A549 (cell line): ENCODE data around the gene PRRG1. TPM values are rescaled to one million over a fixed set of nuclear protein-coding genes. Genes with fewer than 3 reads are reported as not detected.

Experiments used
- ATAC-seq, 2 experiments: fragments of 200-7000 bp in 1 of 2; fragments of >200 bp in 1 of 2; cut with Nextera tagmentation in 1 of 2; cut with Tn5 transposase in 1 of 2; 3 replicates each; pipeline versions ENCODE4 v1.8.0 to v1.9.1; 2018 to 2020; ENCODE audit warnings: mild to moderate bottlenecking in 1 of 2, moderate library complexity in 1 of 2
- CTCF ChIA-PET: fragments of 300-600 bp; sonication (Branson Sonifier 250); formaldehyde crosslinking; extraction: SDS; loops from one replicate; lab custom pipeline; 2021; ENCODE audit warnings: antibody characterized with exemption, inconsistent platforms; lab: Yijun Ruan, JAX
- POLR2A ChIA-PET: fragments of 350-600 bp; formaldehyde crosslinking; extraction: SDS; loops from one replicate; lab custom pipeline; 2021; ENCODE audit warnings: antibody characterized with exemption, inconsistent platforms; lab: Yijun Ruan, JAX
- DNase-seq, 2 experiments: peaks; one replicate each; pipeline versions ENCODE4 v3.0.0 to v3.0.0-alpha.2; 2011 to 2016; ENCODE audit warnings: low read depth in 1 of 2, low spot score in 1 of 2
- FAIRE-seq: peaks from 2 replicates; lab custom pipeline; 2011; peaks lifted over from hg19 to GRCh38; lab: Jason Lieb, UNC
- H3K27ac ChIP-seq, 2 experiments: fragments of >200 bp; sonication (Bioruptor Twin); formaldehyde crosslinking; 3 replicates each; pipeline ENCODE4 v1.5.1; 2016 to 2017
- H3K4me1 ChIP-seq: fragments of >200 bp; sonication (Bioruptor Twin); formaldehyde crosslinking; 3 replicates; pipeline ENCODE4 v1.6.1; 2016
- H3K4me2 ChIP-seq: fragments of >200 bp; sonication (Bioruptor Twin); formaldehyde crosslinking; 3 replicates; pipeline ENCODE4 v1.6.1; 2016
- H3K4me3 ChIP-seq: fragments of >200 bp; sonication (Bioruptor Twin); formaldehyde crosslinking; 3 replicates; pipeline ENCODE4 v1.5.1; 2016
- H3K9me3 ChIP-seq: fragments of >200 bp; sonication (Bioruptor Twin); formaldehyde crosslinking; 3 replicates; pipeline ENCODE4 v1.6.1; 2016
- CBX8 ChIP-seq: fragments of 200-600 bp; sonication (generic); IDR thresholded peaks from 2 replicates; pipeline ENCODE4 v1.6.1; 2016
- CEBPB ChIP-seq, 2 experiments: fragments of >200 bp in 1 of 2; sonication (Bioruptor Twin) in 1 of 2; formaldehyde crosslinking in 1 of 2; IDR thresholded peaks; 2 replicates each; pipeline ENCODE4 v1.6.1; 2012 to 2016
- CHD4 ChIP-seq: fragments of 200-600 bp; sonication (generic); IDR thresholded peaks from 2 replicates; pipeline ENCODE4 v1.6.1; 2016; ENCODE audit warnings: antibody characterized with exemption, mild to moderate bottlenecking, borderline replicate concordance
- EP300 ChIP-seq, 2 experiments: fragments of >200 bp; sonication (Bioruptor Twin); formaldehyde crosslinking; IDR thresholded peaks; 2 replicates in 1 of 2; 3 replicates in 1 of 2; pipeline ENCODE4 v1.6.1; 2016 to 2017
- ESRRA ChIP-seq: fragments of 150-350 bp; IDR thresholded peaks from 2 replicates; pipeline ENCODE4 v1.6.1; 2014; ENCODE audit warnings: mild to moderate bottlenecking, low read length, borderline replicate concordance
- FOSB ChIP-seq: fragments of 250-450 bp; sonication (Bioruptor Pico); IDR thresholded peaks from 2 replicates; pipeline ENCODE4 v1.5.0; 2020; ENCODE audit warnings: mild to moderate bottlenecking, moderate library complexity
- FOXS1 ChIP-seq: fragments of 250-450 bp; sonication (Bioruptor Pico); IDR thresholded peaks from 2 replicates; pipeline ENCODE4 v1.5.0; 2020; ENCODE audit warnings: mild to moderate bottlenecking, moderate library complexity
- GATA3 ChIP-seq: IDR thresholded peaks from 2 replicates; pipeline ENCODE4 v1.6.1; 2012; ENCODE audit warnings: borderline replicate concordance
- HOXA7 ChIP-seq: fragments of 250-450 bp; sonication (Bioruptor Pico); IDR thresholded peaks from 2 replicates; pipeline ENCODE4 v1.5.0; 2020; ENCODE audit warnings: mild to moderate bottlenecking, moderate library complexity
- HOXB13 ChIP-seq: fragments of 250-450 bp; sonication (Bioruptor Pico); IDR thresholded peaks from 2 replicates; pipeline ENCODE4 v1.5.0; 2020; ENCODE audit warnings: low read depth, mild to moderate bottlenecking, moderate library complexity
- KDM1A ChIP-seq: fragments of 200-600 bp; sonication (generic); IDR thresholded peaks from 2 replicates; pipeline ENCODE4 v1.6.1; 2016; ENCODE audit warnings: low read depth, mild to moderate bottlenecking
- MAFK ChIP-seq: fragments of 450-650 bp; IDR thresholded peaks from 2 replicates; pipeline ENCODE4 v1.6.1; 2014; ENCODE audit not compliant: partially characterized antibody
- NFE2L2 ChIP-seq: fragments of 150-350 bp; conservative IDR thresholded peaks from 2 replicates; pipeline ENCODE4 v1.6.1; 2014; ENCODE audit warnings: low read length
- NPAS2 ChIP-seq: fragments of 250-450 bp; sonication (Bioruptor Pico); IDR thresholded peaks from 2 replicates; pipeline ENCODE4 v1.8.0; 2022; ENCODE audit warnings: mild to moderate bottlenecking, moderate library complexity, borderline replicate concordance
- NR3C1 ChIP-seq: fragments of >200 bp; sonication (Bioruptor Twin); formaldehyde crosslinking; IDR thresholded peaks from 3 replicates; pipeline ENCODE4 v1.6.1; 2017
- PHF8 ChIP-seq: fragments of 200-600 bp; sonication (generic); IDR thresholded peaks from 2 replicates; pipeline ENCODE4 v1.6.1; 2016; ENCODE audit warnings: low read depth, mild to moderate bottlenecking, antibody characterized with exemption, moderate library complexity, borderline replicate concordance
- POLR2AphosphoS2 ChIP-seq: conservative IDR thresholded peaks from 2 replicates; pipeline ENCODE4 v1.6.1; 2012; ENCODE audit warnings: low read length, improper control_type of control experiment, inconsistent platforms
- RARB ChIP-seq: fragments of 250-450 bp; sonication (Bioruptor Pico); IDR thresholded peaks from 2 replicates; pipeline ENCODE4 v1.8.0; 2021; ENCODE audit warnings: mild to moderate bottlenecking, moderate library complexity
- RCOR1 ChIP-seq: fragments of 150-350 bp; IDR thresholded peaks from 2 replicates; pipeline ENCODE4 v1.6.1; 2014; ENCODE audit warnings: antibody characterized with exemption, low read length, low read depth
- RFX5 ChIP-seq: fragments of 450-650 bp; IDR thresholded peaks from 2 replicates; pipeline ENCODE4 v1.7.1; 2014; ENCODE audit warnings: antibody characterized with exemption, mild to moderate bottlenecking, moderate library complexity
- SMC3 ChIP-seq: fragments of >200 bp; sonication (Bioruptor Twin); formaldehyde crosslinking; IDR thresholded peaks from 3 replicates; pipeline ENCODE4 v1.6.1; 2018; ENCODE audit warnings: inconsistent platforms
- TFCP2L1 ChIP-seq: fragments of 250-450 bp; sonication (Bioruptor Pico); IDR thresholded peaks from 2 replicates; pipeline ENCODE4 v1.5.0; 2021; ENCODE audit warnings: mild to moderate bottlenecking
- TP53 ChIP-seq: fragments of 250-450 bp; sonication (Bioruptor Pico); IDR thresholded peaks from 2 replicates; pipeline ENCODE4 v1.5.0; 2021; ENCODE audit warnings: mild to moderate bottlenecking, moderate library complexity
- ZNF302 ChIP-seq: fragments of 250-450 bp; sonication (Bioruptor Pico); IDR thresholded peaks from 2 replicates; pipeline ENCODE4 v1.9.0; 2021; ENCODE audit warnings: inconsistent platforms, mild to moderate bottlenecking, moderate library complexity
- WGBS: methylation state at CpG from one replicate; pipeline ENCODE4 v1.1.6; 2017; ENCODE audit errors: missing lambda C conversion rate; 5-methylcytosine and 5-hydroxymethylcytosine counted together
- polyA plus RNA-seq, 4 experiments: library from polyadenylated mRNA; depleted of rRNA in 3 of 4; stranded (reverse); fragments of >200 nt; fragmentation: RNase III in 1 of 4; extraction: RNeasy Plus Mini Kit Qiagen cat#74134 plus additional on column Dnase treatment in 1 of 4; gene quantifications; 2 replicates in 3 of 4; 3 replicates in 1 of 4; pipeline ENCODE4 v1.2.3, GENCODE V29; 2011 to 2017
- TF ChIP-seq, protein P1 (sequence below): fragments of >200 bp; sonication (Bioruptor Twin); formaldehyde crosslinking; IDR thresholded peaks from 3 replicates; pipeline ENCODE4 v1.5.1; 2016
- TF ChIP-seq, protein P2 (sequence below): fragments of 450-650 bp; IDR thresholded peaks from 2 replicates; pipeline ENCODE4 v1.6.1; 2014; ENCODE audit warnings: antibody characterized with exemption
- TF ChIP-seq, protein P3 (sequence below): fragments of >200 bp; sonication (Bioruptor Twin); formaldehyde crosslinking; IDR thresholded peaks from 3 replicates; pipeline ENCODE4 v1.6.1; 2016
- TF ChIP-seq, protein P4 (sequence below): IDR thresholded peaks from 2 replicates; pipeline ENCODE4 v1.6.1; 2012; ENCODE audit warnings: low read depth, borderline replicate concordance
- TF ChIP-seq, protein P5 (sequence below): fragments of 250-450 bp; sonication (Bioruptor Pico); IDR thresholded peaks from 2 replicates; pipeline ENCODE4 v1.5.0; 2021; ENCODE audit warnings: mild to moderate bottlenecking, moderate library complexity, borderline replicate concordance
- TF ChIP-seq, protein P6 (sequence below): fragments of 150-350 bp; IDR thresholded peaks from 2 replicates; pipeline ENCODE4 v1.6.1; 2014; ENCODE audit warnings: low read depth, mild to moderate bottlenecking, low read length

Gene PRRG1
- polyA plus RNA-seq, 2 of the 4 experiments (the other 2 are of a cell fraction): 5.0 to 15.9 TPM

DNA sequence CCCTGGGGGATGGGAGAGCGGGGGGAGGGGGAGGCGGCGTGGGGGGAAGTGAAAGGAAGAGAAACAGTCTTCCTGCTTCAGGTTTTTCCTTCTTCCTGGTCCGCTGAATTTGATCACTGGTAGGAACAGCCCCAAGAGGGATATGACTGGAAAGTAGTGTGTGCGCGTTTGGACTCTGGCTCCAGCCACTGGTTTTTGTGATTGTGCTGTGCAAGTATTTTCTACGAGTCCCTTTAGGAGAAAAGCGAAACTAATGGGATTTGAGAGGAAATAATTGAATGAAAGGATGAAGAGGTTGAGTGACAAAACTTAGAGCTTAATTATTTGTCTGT, 836 bp downstream of the PRRG1 start:
- peak overlapping the region; percentile 82 to 88 for H3K27ac ChIP-seq
- H3K4me2 ChIP-seq: peak overlapping the region; percentile 89
- H3K4me1 ChIP-seq: peaks cover 4% of the 10 kb centered on the region; the same call in 1 of the 3 replicates
- POLR2A ChIA-PET: no interaction called here
- CTCF ChIA-PET: interaction anchor here (0.6 kb wide), 1 partner anchor 385 kb away, joined by 4 read pairs; no protein-coding TSS in a partner anchor
- no peaks in the 10 kb centered on the region for H3K9me3 ChIP-seq
- WGBS: 1% methylated on average over 5 of the region's 8 CpGs
- TF ChIP-seq HOXA7 (CRISPR knock-in tag) (no peak), GATA3 (no peak), POLR2AphosphoS2 (no peak), TP53 (CRISPR knock-in tag) (no peak), RARB (CRISPR knock-in tag) (no peak)
- TF ChIP-seq, all 56 proteins: peak for 0
- H3K4me3 ChIP-seq: peak overlapping the region; percentile 97
- ATAC-seq: peak in 1 of 2 experiments; percentile 58; a peak in 3 of 6 replicates
- DNase-seq: peak; percentile 4 to 14
- no peak for FAIRE-seq

DNA sequence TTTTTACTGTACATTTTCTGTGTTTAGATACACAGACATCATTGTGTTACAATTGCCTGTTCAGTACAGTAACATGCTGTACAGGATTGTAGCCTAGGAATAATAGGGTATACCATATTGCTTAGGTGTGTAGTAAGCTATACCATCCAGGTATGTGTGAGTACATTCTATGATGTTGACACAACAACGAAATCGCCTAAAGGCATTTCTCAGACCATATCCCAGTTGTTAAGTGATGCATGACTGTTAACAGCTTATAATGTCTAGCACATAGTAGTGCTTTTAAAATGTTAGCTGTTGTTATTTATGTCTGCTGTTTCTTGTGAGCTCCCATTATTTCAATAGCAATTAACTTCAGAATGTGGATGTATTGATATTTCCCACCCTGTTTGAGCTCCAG, 4.5 kb downstream of the PRRG1 start:
- FAIRE-seq: no peak
- ChIA-PET POLR2A (no interaction called here), CTCF (no interaction called here)

DNA sequence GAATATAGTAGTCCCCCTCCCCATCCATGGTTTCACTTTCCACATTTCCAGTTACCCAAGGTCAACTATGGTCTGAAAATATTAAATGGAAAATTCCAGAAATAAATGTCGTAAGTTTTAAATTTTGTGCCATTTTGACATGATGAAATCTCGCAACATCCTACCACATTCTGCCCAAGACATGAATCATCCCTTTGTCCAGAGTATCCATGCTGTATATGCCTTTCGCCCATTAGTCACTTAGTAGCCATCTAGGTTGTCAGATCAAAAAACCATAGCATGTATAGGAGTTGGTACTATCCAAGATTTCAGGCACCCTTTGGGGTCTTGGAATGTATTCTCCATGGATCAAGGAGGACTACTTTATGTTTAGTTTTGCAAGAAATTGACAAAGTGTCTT, 8.3 kb downstream of the PRRG1 start:
- ChIA-PET POLR2A (no interaction called here), CTCF (no interaction called here)
- Histone ChIP-seq H3K27ac (no peak overlapping the region), H3K9me3 (no peaks in the 10 kb centered on the region), H3K4me1 (no peaks in the 10 kb centered on the region), H3K4me3 (no peak overlapping the region), H3K4me2 (no peak overlapping the region)
- ATAC-seq (no peak), DNase-seq (no peak), FAIRE-seq (no peak)
- 93% methylated on average over 3 of the region's 3 CpGs for WGBS
- no peak for TF ChIP-seq NFE2L2
- no peak for TF ChIP-seq SMC3
- no peak for TF ChIP-seq HOXA7 (CRISPR knock-in tag)
- TF ChIP-seq, protein P1, sequence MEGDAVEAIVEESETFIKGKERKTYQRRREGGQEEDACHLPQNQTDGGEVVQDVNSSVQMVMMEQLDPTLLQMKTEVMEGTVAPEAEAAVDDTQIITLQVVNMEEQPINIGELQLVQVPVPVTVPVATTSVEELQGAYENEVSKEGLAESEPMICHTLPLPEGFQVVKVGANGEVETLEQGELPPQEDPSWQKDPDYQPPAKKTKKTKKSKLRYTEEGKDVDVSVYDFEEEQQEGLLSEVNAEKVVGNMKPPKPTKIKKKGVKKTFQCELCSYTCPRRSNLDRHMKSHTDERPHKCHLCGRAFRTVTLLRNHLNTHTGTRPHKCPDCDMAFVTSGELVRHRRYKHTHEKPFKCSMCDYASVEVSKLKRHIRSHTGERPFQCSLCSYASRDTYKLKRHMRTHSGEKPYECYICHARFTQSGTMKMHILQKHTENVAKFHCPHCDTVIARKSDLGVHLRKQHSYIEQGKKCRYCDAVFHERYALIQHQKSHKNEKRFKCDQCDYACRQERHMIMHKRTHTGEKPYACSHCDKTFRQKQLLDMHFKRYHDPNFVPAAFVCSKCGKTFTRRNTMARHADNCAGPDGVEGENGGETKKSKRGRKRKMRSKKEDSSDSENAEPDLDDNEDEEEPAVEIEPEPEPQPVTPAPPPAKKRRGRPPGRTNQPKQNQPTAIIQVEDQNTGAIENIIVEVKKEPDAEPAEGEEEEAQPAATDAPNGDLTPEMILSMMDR: no peak
- TF ChIP-seq, protein P2, sequence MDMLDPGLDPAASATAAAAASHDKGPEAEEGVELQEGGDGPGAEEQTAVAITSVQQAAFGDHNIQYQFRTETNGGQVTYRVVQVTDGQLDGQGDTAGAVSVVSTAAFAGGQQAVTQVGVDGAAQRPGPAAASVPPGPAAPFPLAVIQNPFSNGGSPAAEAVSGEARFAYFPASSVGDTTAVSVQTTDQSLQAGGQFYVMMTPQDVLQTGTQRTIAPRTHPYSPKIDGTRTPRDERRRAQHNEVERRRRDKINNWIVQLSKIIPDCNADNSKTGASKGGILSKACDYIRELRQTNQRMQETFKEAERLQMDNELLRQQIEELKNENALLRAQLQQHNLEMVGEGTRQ: no peak
- TF ChIP-seq NR3C1: no peak
- no peak for TF ChIP-seq PHF8
- TF ChIP-seq, protein P3, sequence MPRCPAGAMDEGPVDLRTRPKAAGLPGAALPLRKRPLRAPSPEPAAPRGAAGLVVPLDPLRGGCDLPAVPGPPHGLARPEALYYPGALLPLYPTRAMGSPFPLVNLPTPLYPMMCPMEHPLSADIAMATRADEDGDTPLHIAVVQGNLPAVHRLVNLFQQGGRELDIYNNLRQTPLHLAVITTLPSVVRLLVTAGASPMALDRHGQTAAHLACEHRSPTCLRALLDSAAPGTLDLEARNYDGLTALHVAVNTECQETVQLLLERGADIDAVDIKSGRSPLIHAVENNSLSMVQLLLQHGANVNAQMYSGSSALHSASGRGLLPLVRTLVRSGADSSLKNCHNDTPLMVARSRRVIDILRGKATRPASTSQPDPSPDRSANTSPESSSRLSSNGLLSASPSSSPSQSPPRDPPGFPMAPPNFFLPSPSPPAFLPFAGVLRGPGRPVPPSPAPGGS: no peak

More for the DNA sequence above, 4.5 kb downstream of the PRRG1 start:
- no peak overlapping the region for H3K4me2 ChIP-seq
- H3K9me3 ChIP-seq: no peaks in the 10 kb centered on the region
- no peak overlapping the region for H3K4me3 ChIP-seq
- TF ChIP-seq, protein P1: no peak
- TF ChIP-seq ZNF302 (no peak), RFX5 (no peak), FOXS1 (no peak), CEBPB (IDR thresholded peaks at IDR 0.05) (no peak), NPAS2 (CRISPR knock-in tag) (no peak), ESRRA (no peak), HOXB13 (no peak), CHD4 (no peak), FOSB (CRISPR knock-in tag) (no peak), TFCP2L1 (no peak), CBX8 (no peak), SMC3 (no peak), RCOR1 (no peak), KDM1A (no peak), EP300 (IDR thresholded peaks at IDR 0.05) (no peak), MAFK (no peak)
- TF ChIP-seq, protein P4, sequence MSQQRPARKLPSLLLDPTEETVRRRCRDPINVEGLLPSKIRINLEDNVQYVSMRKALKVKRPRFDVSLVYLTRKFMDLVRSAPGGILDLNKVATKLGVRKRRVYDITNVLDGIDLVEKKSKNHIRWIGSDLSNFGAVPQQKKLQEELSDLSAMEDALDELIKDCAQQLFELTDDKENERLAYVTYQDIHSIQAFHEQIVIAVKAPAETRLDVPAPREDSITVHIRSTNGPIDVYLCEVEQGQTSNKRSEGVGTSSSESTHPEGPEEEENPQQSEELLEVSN: no peak
- TF ChIP-seq, protein P5, sequence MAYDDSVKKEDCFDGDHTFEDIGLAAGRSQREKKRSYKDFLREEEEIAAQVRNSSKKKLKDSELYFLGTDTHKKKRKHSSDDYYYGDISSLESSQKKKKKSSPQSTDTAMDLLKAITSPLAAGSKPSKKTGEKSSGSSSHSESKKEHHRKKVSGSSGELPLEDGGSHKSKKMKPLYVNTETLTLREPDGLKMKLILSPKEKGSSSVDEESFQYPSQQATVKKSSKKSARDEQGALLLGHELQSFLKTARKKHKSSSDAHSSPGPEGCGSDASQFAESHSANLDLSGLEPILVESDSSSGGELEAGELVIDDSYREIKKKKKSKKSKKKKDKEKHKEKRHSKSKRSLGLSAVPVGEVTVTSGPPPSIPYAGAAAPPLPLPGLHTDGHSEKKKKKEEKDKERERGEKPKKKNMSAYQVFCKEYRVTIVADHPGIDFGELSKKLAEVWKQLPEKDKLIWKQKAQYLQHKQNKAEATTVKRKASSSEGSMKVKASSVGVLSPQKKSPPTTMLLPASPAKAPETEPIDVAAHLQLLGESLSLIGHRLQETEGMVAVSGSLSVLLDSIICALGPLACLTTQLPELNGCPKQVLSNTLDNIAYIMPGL (CRISPR knock-in tag): no peak
- TF ChIP-seq, protein P6, sequence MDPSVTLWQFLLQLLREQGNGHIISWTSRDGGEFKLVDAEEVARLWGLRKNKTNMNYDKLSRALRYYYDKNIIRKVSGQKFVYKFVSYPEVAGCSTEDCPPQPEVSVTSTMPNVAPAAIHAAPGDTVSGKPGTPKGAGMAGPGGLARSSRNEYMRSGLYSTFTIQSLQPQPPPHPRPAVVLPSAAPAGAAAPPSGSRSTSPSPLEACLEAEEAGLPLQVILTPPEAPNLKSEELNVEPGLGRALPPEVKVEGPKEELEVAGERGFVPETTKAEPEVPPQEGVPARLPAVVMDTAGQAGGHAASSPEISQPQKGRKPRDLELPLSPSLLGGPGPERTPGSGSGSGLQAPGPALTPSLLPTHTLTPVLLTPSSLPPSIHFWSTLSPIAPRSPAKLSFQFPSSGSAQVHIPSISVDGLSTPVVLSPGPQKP: no peak
- TF ChIP-seq, all 56 proteins: peak for 0
- Histone ChIP-seq H3K4me1 (peaks cover 4% of the 10 kb centered on the region; the same call in 1 of the 3 replicates), H3K27ac (no peak overlapping the region)
- DNase-seq: no peak
- no peak for ATAC-seq
- WGBS: 87% methylated on average over 2 of the region's 2 CpGs
